GM23338 (cell line): ENCODE measurements around the gene CALM1.

ENCODE experiments used
- CREB1 ChIP-seq: fragments of 250-450 bp; sonication (Bioruptor Pico); IDR thresholded peaks from 2 replicates; pipeline ENCODE4 v1.5.0; 2020; ENCODE audit warnings: low read depth, mild to moderate bottlenecking, moderate library complexity
- EZH2 ChIP-seq: fragments of 200-600 bp; sonication (generic); IDR thresholded peaks from one replicate; pipeline ENCODE4 v1.8.0; 2017; ENCODE audit warnings: antibody characterized with exemption, mild to moderate bottlenecking, low read depth; ENCODE audit not compliant: unreplicated experiment
- EZH2phosphoT487 ChIP-seq: fragments of 200-600 bp; sonication (generic); IDR thresholded peaks from one replicate; pipeline ENCODE4 v1.8.1; 2018; ENCODE audit warnings: antibody characterized with exemption; ENCODE audit not compliant: unreplicated experiment
- JUNB ChIP-seq: IDR thresholded peaks from one replicate; pipeline ENCODE4 v1.6.1; 2016; ENCODE audit warnings: antibody characterized with exemption; ENCODE audit not compliant: unreplicated experiment
- NANOG ChIP-seq: IDR thresholded peaks from 2 replicates; pipeline ENCODE4 v1.6.1; 2016; ENCODE audit warnings: antibody characterized with exemption, borderline replicate concordance
- POLR2AphosphoS5 ChIP-seq: IDR thresholded peaks from 2 replicates; pipeline ENCODE4 v1.6.1; 2016; ENCODE audit warnings: antibody characterized with exemption, low read depth
- STAT1 ChIP-seq: IDR thresholded peaks from one replicate; pipeline ENCODE4 v1.6.1; 2016; ENCODE audit warnings: antibody characterized with exemption; ENCODE audit not compliant: unreplicated experiment
- TF ChIP-seq, protein P1 (sequence below), 2 experiments: fragments of 200-600 bp in 1 of 2; sonication (generic) in 1 of 2; conservative IDR thresholded peaks; 2 replicates each; pipeline versions ENCODE4 v1.5.1 to v1.6.1; 2016 to 2017; ENCODE audit warnings: antibody characterized with exemption in 2 of 2, low read depth in 2 of 2, mild to moderate bottlenecking in 2 of 2, moderate library complexity in 1 of 2
- TF ChIP-seq, protein P2 (sequence below): IDR thresholded peaks from one replicate; pipeline ENCODE4 v1.6.1; 2018; ENCODE audit warnings: antibody characterized with exemption; ENCODE audit not compliant: unreplicated experiment
- TF ChIP-seq, protein P3 (sequence below): IDR thresholded peaks from 2 replicates; pipeline ENCODE4 v1.6.1; 2016; ENCODE audit warnings: antibody characterized with exemption

DNA sequence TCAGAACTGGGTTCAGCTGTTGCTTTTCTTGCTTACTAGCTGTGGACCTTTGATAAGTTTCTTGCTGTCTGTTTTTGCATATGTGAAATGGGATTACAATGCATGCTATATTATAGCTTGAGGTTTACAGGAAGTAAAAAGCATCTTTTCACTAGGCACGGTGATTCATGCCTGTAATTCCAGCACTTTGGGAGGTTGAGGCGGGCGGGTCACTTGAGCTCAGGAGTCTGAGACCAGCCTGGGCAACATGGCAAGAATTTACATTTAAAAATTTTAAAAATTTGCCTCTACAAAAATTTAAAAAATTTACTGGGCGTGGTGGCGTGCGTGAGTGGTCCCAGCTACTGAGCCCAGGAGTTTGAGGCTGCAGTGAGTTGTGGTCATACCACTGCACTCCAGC lies 42.0 kb downstream of the CALM1 start:
- TF ChIP-seq, protein P1, sequence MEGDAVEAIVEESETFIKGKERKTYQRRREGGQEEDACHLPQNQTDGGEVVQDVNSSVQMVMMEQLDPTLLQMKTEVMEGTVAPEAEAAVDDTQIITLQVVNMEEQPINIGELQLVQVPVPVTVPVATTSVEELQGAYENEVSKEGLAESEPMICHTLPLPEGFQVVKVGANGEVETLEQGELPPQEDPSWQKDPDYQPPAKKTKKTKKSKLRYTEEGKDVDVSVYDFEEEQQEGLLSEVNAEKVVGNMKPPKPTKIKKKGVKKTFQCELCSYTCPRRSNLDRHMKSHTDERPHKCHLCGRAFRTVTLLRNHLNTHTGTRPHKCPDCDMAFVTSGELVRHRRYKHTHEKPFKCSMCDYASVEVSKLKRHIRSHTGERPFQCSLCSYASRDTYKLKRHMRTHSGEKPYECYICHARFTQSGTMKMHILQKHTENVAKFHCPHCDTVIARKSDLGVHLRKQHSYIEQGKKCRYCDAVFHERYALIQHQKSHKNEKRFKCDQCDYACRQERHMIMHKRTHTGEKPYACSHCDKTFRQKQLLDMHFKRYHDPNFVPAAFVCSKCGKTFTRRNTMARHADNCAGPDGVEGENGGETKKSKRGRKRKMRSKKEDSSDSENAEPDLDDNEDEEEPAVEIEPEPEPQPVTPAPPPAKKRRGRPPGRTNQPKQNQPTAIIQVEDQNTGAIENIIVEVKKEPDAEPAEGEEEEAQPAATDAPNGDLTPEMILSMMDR (conservative IDR thresholded peaks at IDR 0.05; ENCODE audit: low read depth in 2 of 2): no peak
- TF ChIP-seq EZH2phosphoT487: no peak
- TF ChIP-seq, protein P2, sequence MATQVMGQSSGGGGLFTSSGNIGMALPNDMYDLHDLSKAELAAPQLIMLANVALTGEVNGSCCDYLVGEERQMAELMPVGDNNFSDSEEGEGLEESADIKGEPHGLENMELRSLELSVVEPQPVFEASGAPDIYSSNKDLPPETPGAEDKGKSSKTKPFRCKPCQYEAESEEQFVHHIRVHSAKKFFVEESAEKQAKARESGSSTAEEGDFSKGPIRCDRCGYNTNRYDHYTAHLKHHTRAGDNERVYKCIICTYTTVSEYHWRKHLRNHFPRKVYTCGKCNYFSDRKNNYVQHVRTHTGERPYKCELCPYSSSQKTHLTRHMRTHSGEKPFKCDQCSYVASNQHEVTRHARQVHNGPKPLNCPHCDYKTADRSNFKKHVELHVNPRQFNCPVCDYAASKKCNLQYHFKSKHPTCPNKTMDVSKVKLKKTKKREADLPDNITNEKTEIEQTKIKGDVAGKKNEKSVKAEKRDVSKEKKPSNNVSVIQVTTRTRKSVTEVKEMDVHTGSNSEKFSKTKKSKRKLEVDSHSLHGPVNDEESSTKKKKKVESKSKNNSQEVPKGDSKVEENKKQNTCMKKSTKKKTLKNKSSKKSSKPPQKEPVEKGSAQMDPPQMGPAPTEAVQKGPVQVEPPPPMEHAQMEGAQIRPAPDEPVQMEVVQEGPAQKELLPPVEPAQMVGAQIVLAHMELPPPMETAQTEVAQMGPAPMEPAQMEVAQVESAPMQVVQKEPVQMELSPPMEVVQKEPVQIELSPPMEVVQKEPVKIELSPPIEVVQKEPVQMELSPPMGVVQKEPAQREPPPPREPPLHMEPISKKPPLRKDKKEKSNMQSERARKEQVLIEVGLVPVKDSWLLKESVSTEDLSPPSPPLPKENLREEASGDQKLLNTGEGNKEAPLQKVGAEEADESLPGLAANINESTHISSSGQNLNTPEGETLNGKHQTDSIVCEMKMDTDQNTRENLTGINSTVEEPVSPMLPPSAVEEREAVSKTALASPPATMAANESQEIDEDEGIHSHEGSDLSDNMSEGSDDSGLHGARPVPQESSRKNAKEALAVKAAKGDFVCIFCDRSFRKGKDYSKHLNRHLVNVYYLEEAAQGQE: no peak
- no peak for TF ChIP-seq EZH2
- no peak for TF ChIP-seq CREB1 (CRISPR knock-in tag)
- TF ChIP-seq STAT1: no peak
- TF ChIP-seq POLR2AphosphoS5: no peak
- TF ChIP-seq, protein P3, sequence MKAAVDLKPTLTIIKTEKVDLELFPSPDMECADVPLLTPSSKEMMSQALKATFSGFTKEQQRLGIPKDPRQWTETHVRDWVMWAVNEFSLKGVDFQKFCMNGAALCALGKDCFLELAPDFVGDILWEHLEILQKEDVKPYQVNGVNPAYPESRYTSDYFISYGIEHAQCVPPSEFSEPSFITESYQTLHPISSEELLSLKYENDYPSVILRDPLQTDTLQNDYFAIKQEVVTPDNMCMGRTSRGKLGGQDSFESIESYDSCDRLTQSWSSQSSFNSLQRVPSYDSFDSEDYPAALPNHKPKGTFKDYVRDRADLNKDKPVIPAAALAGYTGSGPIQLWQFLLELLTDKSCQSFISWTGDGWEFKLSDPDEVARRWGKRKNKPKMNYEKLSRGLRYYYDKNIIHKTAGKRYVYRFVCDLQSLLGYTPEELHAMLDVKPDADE: no peak
- TF ChIP-seq NANOG: no peak
- TF ChIP-seq JUNB: no peak
